Measurements from ENCODE around the gene SUSD3. TPM values are rescaled to one million over a fixed set of nuclear protein-coding genes. Genes with fewer than 3 reads are reported as not detected.

SUSD3 gene
- total RNA-seq, result 10 to 100 TPM; 58.3 to 63.7 TPM
- 100 to 1,000 TPM; 149 to 199 TPM for polyA plus RNA-seq

GRCh38 chr9:93058355-93059010 is at the start of gene SUSD3:
TSS of gene SUSD3 (plus strand) at chr9:93058701. CDS start at chr9:93058743, 42 bp downstream.
- peaks cover 0 to 5% (median 0%) of the 10 kb centered on the region in 8 donors for H3K9me3 Mint-ChIP-seq
- intact Hi-C loops (cut with micrococcal nuclease), result loop anchor here (1.0 kb wide), 1 partner anchor 30 kb away; no protein-coding TSS in a partner anchor
- Histone ChIP-seq H3K4me1 (ENCODE audit: insufficient read depth, low read length) (peaks cover 76% of the 10 kb centered on the region), H3K4me3 (ENCODE audit: low read length in 2 of 2) (peak within 1 kb of the TSS; percentile 86 to 92), H3K27me3 (ENCODE audit: insufficient read depth, low read length) (no peaks in the 10 kb centered on the region), H3K27ac (ENCODE audit: low read depth, low read length) (peak within 1 kb of the TSS; percentile 72), H3K9me3 (ENCODE audit: control insufficient read depth in 1 of 2, low read length in 2 of 2) (no peaks in the 10 kb centered on the region), H3K36me3 (ENCODE audit: insufficient read depth, low read length) (no peaks in the 10 kb centered on the region)
- CTCF ChIA-PET (ENCODE audit: partially characterized antibody), result interaction anchor here (1.7 kb wide), 1 partner anchor 55 kb away, joined by 10 read pairs; no protein-coding TSS in a partner anchor
- no peaks in the 10 kb centered on the region for H3K27me3 Mint-ChIP-seq
- peak; percentile 58 to 76 (median 63) for DNase-seq
- H3K36me3 Mint-ChIP-seq, result peaks cover 4 to 16% of the 10 kb centered on the region in 2 donors
- H3K4me1 Mint-ChIP-seq, result peaks cover 30 to 82% (median 58%) of the 10 kb centered on the region in 4 donors
- POLR2A ChIA-PET (ENCODE audit: partially characterized antibody), result interaction anchor here (0.8 to 23.2 kb wide), 14 partner anchors 14 to 104 kb away, joined by 3 to 654 read pairs (median 6); partner anchors contain the start of gene CARD19
- H3K27ac Mint-ChIP-seq, result peak within 1 kb of the TSS; percentile 96 to 100 (median 99)
- H3K4me3 Mint-ChIP-seq, result peak within 1 kb of the TSS; percentile 94 to 95 (median 95)

- intact Hi-C loops (cut with micrococcal nuclease), result loop anchor here (10.0 kb wide), 1 partner anchor 295 kb away; no protein-coding TSS in a partner anchor
- ChIA-PET POLR2A (ENCODE audit: partially characterized antibody) (interaction anchor here (0.6 to 22.5 kb wide), 5 partner anchors 9 to 99 kb away, joined by 3 to 322 read pairs (median 4); no protein-coding TSS in a partner anchor), CTCF (ENCODE audit: partially characterized antibody) (interaction anchor here (1.3 to 2.1 kb wide), 2 partner anchors 52 to 147 kb away, joined by 3 to 8 read pairs; no protein-coding TSS in a partner anchor)
- DNase-seq, result no peak
- peaks cover 0 to 2% (median 0%) of the 10 kb centered on the region in 8 donors for H3K9me3 Mint-ChIP-seq
- peaks cover 4% of the 10 kb centered on the region for H3K4me1 ChIP-seq (ENCODE audit: insufficient read depth, low read length)
- no peaks in the 10 kb centered on the region for H3K27me3 ChIP-seq (ENCODE audit: insufficient read depth, low read length)
- H3K4me3 Mint-ChIP-seq, result no peak overlapping the region
- H3K4me3 ChIP-seq (ENCODE audit: low read length in 2 of 2), result no peak overlapping the region
- H3K9me3 ChIP-seq (ENCODE audit: control insufficient read depth in 1 of 2, low read length in 2 of 2), result no peaks in the 10 kb centered on the region
- no peak overlapping the region for H3K27ac ChIP-seq (ENCODE audit: low read depth, low read length)
- no peaks in the 10 kb centered on the region for H3K27me3 Mint-ChIP-seq
- peaks cover 35 to 75% of the 10 kb centered on the region in 2 donors for H3K36me3 Mint-ChIP-seq
- H3K36me3 ChIP-seq (ENCODE audit: insufficient read depth, low read length), result peaks cover 76% of the 10 kb centered on the region
- H3K4me1 Mint-ChIP-seq, result peaks cover 10 to 15% (median 11%) of the 10 kb centered on the region in 4 donors
- H3K27ac Mint-ChIP-seq, result peak overlapping the region in 6 of 7 donors; percentile 50 to 79 (median 66)
Observed at GRCh38 chr9:93009337-93010015, 49.0 kb upstream of the SUSD3 start.

GRCh38 chr9:93010056-93010455 is 48.4 kb upstream of the SUSD3 start:
- no peak for DNase-seq
- intact Hi-C loops (cut with micrococcal nuclease), result no loop called here
- Histone ChIP-seq H3K4me1 (ENCODE audit: insufficient read depth, low read length) (no peaks in the 10 kb centered on the region), H3K27ac (ENCODE audit: low read depth, low read length) (no peak overlapping the region), H3K36me3 (ENCODE audit: insufficient read depth, low read length) (peaks cover 73% of the 10 kb centered on the region), H3K4me3 (ENCODE audit: low read length in 2 of 2) (no peak overlapping the region), H3K27me3 (ENCODE audit: insufficient read depth, low read length) (no peaks in the 10 kb centered on the region), H3K9me3 (ENCODE audit: control insufficient read depth in 1 of 2, low read length in 2 of 2) (no peaks in the 10 kb centered on the region)
- peaks cover 35 to 78% of the 10 kb centered on the region in 2 donors for H3K36me3 Mint-ChIP-seq
- CTCF ChIA-PET (ENCODE audit: partially characterized antibody), result interaction anchor here (1.3 to 2.1 kb wide), 3 partner anchors 18 to 147 kb away, joined by 3 to 8 read pairs (median 3); no protein-coding TSS in a partner anchor
- peak overlapping the region in 3 of 7 donors; percentile 36 to 53 (median 46) for H3K27ac Mint-ChIP-seq
- peaks cover 8 to 14% (median 10%) of the 10 kb centered on the region in 4 donors for H3K4me1 Mint-ChIP-seq
- H3K27me3 Mint-ChIP-seq, result no peaks in the 10 kb centered on the region
- POLR2A ChIA-PET (ENCODE audit: partially characterized antibody), result interaction anchor here (0.9 to 22.5 kb wide), 4 partner anchors 24 to 99 kb away, joined by 3 to 322 read pairs (median 6); no protein-coding TSS in a partner anchor
- H3K9me3 Mint-ChIP-seq, result peaks cover 0 to 2% (median 0%) of the 10 kb centered on the region in 8 donors
- H3K4me3 Mint-ChIP-seq, result no peak overlapping the region

- intact Hi-C loops (cut with micrococcal nuclease), result no loop called here
- peaks cover 8 to 10% (median 10%) of the 10 kb centered on the region in 4 donors for H3K4me1 Mint-ChIP-seq
- no peak overlapping the region for H3K27ac ChIP-seq (ENCODE audit: low read depth, low read length)
- ChIA-PET CTCF (ENCODE audit: partially characterized antibody) (interaction anchor here (1.4 to 1.5 kb wide), 2 partner anchors 15 to 17 kb away, joined by 3 read pairs; no protein-coding TSS in a partner anchor), POLR2A (ENCODE audit: partially characterized antibody) (interaction anchor here (0.6 to 22.5 kb wide), 3 partner anchors 23 to 98 kb away, joined by 3 to 322 read pairs (median 3); no protein-coding TSS in a partner anchor)
- peaks cover 36 to 76% of the 10 kb centered on the region in 2 donors for H3K36me3 Mint-ChIP-seq
- H3K27me3 ChIP-seq (ENCODE audit: insufficient read depth, low read length), result no peaks in the 10 kb centered on the region
- H3K9me3 ChIP-seq (ENCODE audit: control insufficient read depth in 1 of 2, low read length in 2 of 2), result no peaks in the 10 kb centered on the region
- peaks cover 72% of the 10 kb centered on the region for H3K36me3 ChIP-seq (ENCODE audit: insufficient read depth, low read length)
- H3K27ac Mint-ChIP-seq, result peak overlapping the region in 5 of 7 donors; percentile 35 to 83 (median 53)
- no peaks in the 10 kb centered on the region for H3K27me3 Mint-ChIP-seq
- H3K4me1 ChIP-seq (ENCODE audit: insufficient read depth, low read length), result no peaks in the 10 kb centered on the region
- no peak overlapping the region for H3K4me3 Mint-ChIP-seq
- no peak overlapping the region for H3K4me3 ChIP-seq (ENCODE audit: low read length in 2 of 2)
- DNase-seq, result no peak
- H3K9me3 Mint-ChIP-seq, result peaks cover 0 to 2% (median 0%) of the 10 kb centered on the region in 8 donors
Observed at GRCh38 chr9:93010704-93011103, 47.8 kb upstream of the SUSD3 start.

- Histone ChIP-seq H3K4me3 (ENCODE audit: low read length in 2 of 2) (no peak overlapping the region), H3K27me3 (ENCODE audit: insufficient read depth, low read length) (no peaks in the 10 kb centered on the region), H3K4me1 (ENCODE audit: insufficient read depth, low read length) (no peaks in the 10 kb centered on the region), H3K9me3 (ENCODE audit: control insufficient read depth in 1 of 2, low read length in 2 of 2) (no peaks in the 10 kb centered on the region), H3K36me3 (ENCODE audit: insufficient read depth, low read length) (peaks cover 72% of the 10 kb centered on the region), H3K27ac (ENCODE audit: low read depth, low read length) (no peak overlapping the region)
- Mint-ChIP-seq H3K4me1 (peaks cover 5 to 10% (median 8%) of the 10 kb centered on the region in 4 donors), H3K27me3 (no peaks in the 10 kb centered on the region), H3K36me3 (peaks cover 35 to 76% of the 10 kb centered on the region in 2 donors), H3K4me3 (no peak overlapping the region), H3K9me3 (peaks cover 0 to 2% (median 0%) of the 10 kb centered on the region in 8 donors), H3K27ac (peak overlapping the region; percentile 30 to 73 (median 60))
- ChIA-PET POLR2A (ENCODE audit: partially characterized antibody) (interaction anchor here (0.6 to 22.5 kb wide), 2 partner anchors 23 to 94 kb away, joined by 3 to 322 read pairs; no protein-coding TSS in a partner anchor), CTCF (ENCODE audit: partially characterized antibody) (interaction anchor here (1.4 to 1.5 kb wide), 2 partner anchors 15 to 17 kb away, joined by 3 read pairs; no protein-coding TSS in a partner anchor)
- intact Hi-C loops (cut with micrococcal nuclease), result no loop called here
- DNase-seq, result no peak
Observed at GRCh38 chr9:93011114-93011513, 47.4 kb upstream of the SUSD3 start.

- ChIA-PET CTCF (ENCODE audit: partially characterized antibody) (interaction anchor here (0.6 to 6.1 kb wide), 6 partner anchors 9 to 96 kb away, joined by 4 to 59 read pairs (median 6); no protein-coding TSS in a partner anchor), POLR2A (ENCODE audit: partially characterized antibody) (interaction anchor here (0.5 to 22.5 kb wide), 7 partner anchors 10 to 69 kb away, joined by 3 to 322 read pairs (median 5); no protein-coding TSS in a partner anchor)
- peaks cover 0 to 2% (median 0%) of the 10 kb centered on the region in 8 donors for H3K9me3 Mint-ChIP-seq
- no peak overlapping the region for H3K4me3 Mint-ChIP-seq
- Histone ChIP-seq H3K27me3 (ENCODE audit: insufficient read depth, low read length) (no peaks in the 10 kb centered on the region), H3K4me1 (ENCODE audit: insufficient read depth, low read length) (no peaks in the 10 kb centered on the region), H3K36me3 (ENCODE audit: insufficient read depth, low read length) (peaks cover 73% of the 10 kb centered on the region), H3K4me3 (ENCODE audit: low read length in 2 of 2) (no peak overlapping the region), H3K27ac (ENCODE audit: low read depth, low read length) (no peak overlapping the region), H3K9me3 (ENCODE audit: control insufficient read depth in 1 of 2, low read length in 2 of 2) (no peaks in the 10 kb centered on the region)
- intact Hi-C loops (cut with micrococcal nuclease), result no loop called here
- peak overlapping the region; percentile 6 to 87 (median 70) for H3K27ac Mint-ChIP-seq
- peaks cover 34 to 79% of the 10 kb centered on the region in 2 donors for H3K36me3 Mint-ChIP-seq
- no peaks in the 10 kb centered on the region for H3K27me3 Mint-ChIP-seq
- peak in 1 of 5 donors; percentile 32 for DNase-seq
- peaks cover 6 to 14% (median 11%) of the 10 kb centered on the region in 4 donors for H3K4me1 Mint-ChIP-seq
Observed at GRCh38 chr9:93012963-93013855, 45.3 kb upstream of the SUSD3 start.
